Ishikawa (cell line): ENCODE data around the gene MAMDC4.

Experiments
- CEBPB ChIP-seq: IDR thresholded peaks from 2 replicates; pipeline ENCODE4 v1.6.1; 2012
- CREB1 ChIP-seq: IDR thresholded peaks from 2 replicates; pipeline ENCODE4 v1.6.1; 2012; ENCODE audit warnings: low read depth
- EGR1 ChIP-seq: IDR thresholded peaks from 2 replicates; pipeline ENCODE4 v1.6.1; 2012
- EP300 ChIP-seq: IDR thresholded peaks from 2 replicates; pipeline ENCODE4 v1.6.1; 2012; ENCODE audit warnings: borderline replicate concordance
- FOXM1 ChIP-seq: IDR thresholded peaks from 2 replicates; pipeline ENCODE4 v1.6.1; 2012; ENCODE audit warnings: low read depth, borderline replicate concordance
- MAX ChIP-seq: IDR thresholded peaks from 2 replicates; pipeline ENCODE4 v1.6.1; 2012
- NFIC ChIP-seq: IDR thresholded peaks from 2 replicates; pipeline ENCODE4 v1.6.1; 2012
- RAD21 ChIP-seq: IDR thresholded peaks from 2 replicates; pipeline ENCODE4 v1.6.1; 2012; ENCODE audit warnings: low read depth
- TAF1 ChIP-seq: IDR thresholded peaks from 2 replicates; pipeline ENCODE4 v1.6.1; 2012; ENCODE audit warnings: low read depth, mild to moderate bottlenecking
- TCF12 ChIP-seq: IDR thresholded peaks from 2 replicates; pipeline ENCODE4 v1.6.1; 2012; ENCODE audit warnings: low read depth
- YY1 ChIP-seq: IDR thresholded peaks from 2 replicates; pipeline ENCODE4 v1.6.1; 2012; ENCODE audit warnings: low read depth
- ZBTB7A ChIP-seq: IDR thresholded peaks from 2 replicates; pipeline ENCODE4 v1.6.1; 2012; ENCODE audit warnings: low read depth
- TF ChIP-seq, protein P1 (sequence below): IDR thresholded peaks from 2 replicates; pipeline ENCODE4 v1.6.1; 2012
- TF ChIP-seq, protein P2 (sequence below): IDR thresholded peaks from 2 replicates; pipeline ENCODE4 v1.6.1; 2012; ENCODE audit warnings: low read depth, mild to moderate bottlenecking

The MAMDC4 gene

DNA sequence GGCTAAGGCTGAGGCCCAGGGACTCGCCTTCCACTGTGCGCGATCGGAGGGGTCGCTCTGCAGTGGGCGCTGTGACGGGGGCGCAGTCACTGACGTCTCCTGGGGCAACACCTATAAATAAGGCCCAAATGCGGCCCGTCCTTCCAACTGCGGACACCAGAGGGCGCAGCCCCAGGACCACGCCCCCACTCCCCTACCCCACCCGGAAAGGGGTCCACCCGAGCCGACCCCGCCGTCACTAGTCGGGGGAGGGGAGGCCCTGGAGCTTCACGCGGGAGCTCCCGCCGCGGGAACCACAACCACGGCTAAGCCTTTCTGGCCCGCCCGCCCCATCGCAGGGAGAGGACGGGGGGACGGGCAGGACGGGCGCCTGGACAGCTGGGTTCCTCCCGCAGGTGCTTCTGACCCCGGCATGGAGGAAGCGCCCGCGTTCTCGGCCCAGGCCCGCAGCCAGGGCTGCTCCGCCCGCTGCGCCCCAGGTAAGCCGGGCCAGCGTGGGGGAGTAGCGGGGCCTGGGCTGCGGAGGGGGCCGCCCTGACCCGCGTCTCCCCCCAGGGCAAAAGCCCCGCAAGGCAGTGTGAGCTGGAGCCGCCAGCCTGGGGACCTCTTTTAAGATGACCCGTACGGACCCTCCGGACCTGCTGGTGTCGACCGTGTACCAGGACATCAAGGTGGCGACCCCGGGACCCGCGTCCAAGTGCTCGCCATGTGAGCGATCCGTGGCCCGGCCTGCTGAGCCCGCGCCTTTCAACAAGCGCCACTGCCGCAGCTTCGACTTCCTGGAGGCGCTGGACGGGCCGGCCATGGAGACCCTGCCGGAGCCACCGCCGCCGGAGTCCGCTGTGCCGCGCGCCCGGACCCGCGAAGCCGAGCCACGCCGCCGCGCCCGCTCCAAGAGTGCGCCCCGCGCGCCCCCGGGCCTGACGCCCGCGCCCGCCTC lies 8.1 kb upstream of the MAMDC4 start:
- 0 out of 2 replicates have a peak, but pooled peaks have one; percentile 29 for TF ChIP-seq ZBTB7A

DNA sequence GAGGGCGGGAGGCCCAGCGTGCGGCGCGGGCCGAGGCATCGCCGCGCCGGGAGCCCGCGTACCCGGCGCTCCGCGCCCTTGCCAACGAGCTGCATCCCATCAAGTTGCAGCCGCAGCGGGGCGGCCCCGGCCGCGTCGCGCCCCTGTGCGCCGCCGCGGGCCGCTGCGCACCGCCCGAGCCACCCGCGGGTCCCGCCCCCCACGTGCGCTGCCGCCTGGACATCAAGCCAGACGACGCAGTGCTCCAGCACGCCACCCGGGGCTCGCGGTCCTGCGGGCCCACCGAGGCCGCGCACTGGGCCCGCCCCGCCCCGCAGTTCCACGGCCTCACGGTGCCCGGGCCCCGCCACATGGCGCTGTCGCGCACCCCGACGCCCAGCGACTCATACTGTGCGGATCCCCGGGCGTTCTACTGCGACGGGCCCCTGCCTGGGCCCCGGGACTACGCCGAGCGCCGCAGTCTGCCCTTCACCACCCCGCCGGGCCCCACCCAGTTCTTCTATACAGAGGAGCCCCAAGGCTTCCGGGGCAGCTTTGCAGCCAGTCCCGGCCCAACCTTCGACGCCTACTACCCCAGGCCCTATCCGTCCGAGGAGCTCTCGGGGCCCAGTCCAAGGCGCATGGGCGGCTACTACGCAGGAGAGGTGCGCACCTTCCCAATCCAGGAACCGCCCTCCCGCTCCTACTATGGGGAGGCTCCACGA lies 7.2 kb upstream of the MAMDC4 start:
- TF ChIP-seq MAX (no peak), NFIC (no peak), TCF12 (no peak), CEBPB (no peak), FOXM1 (no peak), EP300 (no peak), RAD21 (no peak)
- TF ChIP-seq, protein P1, sequence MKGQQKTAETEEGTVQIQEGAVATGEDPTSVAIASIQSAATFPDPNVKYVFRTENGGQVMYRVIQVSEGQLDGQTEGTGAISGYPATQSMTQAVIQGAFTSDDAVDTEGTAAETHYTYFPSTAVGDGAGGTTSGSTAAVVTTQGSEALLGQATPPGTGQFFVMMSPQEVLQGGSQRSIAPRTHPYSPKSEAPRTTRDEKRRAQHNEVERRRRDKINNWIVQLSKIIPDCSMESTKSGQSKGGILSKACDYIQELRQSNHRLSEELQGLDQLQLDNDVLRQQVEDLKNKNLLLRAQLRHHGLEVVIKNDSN = no peak
- TF ChIP-seq, protein P2, sequence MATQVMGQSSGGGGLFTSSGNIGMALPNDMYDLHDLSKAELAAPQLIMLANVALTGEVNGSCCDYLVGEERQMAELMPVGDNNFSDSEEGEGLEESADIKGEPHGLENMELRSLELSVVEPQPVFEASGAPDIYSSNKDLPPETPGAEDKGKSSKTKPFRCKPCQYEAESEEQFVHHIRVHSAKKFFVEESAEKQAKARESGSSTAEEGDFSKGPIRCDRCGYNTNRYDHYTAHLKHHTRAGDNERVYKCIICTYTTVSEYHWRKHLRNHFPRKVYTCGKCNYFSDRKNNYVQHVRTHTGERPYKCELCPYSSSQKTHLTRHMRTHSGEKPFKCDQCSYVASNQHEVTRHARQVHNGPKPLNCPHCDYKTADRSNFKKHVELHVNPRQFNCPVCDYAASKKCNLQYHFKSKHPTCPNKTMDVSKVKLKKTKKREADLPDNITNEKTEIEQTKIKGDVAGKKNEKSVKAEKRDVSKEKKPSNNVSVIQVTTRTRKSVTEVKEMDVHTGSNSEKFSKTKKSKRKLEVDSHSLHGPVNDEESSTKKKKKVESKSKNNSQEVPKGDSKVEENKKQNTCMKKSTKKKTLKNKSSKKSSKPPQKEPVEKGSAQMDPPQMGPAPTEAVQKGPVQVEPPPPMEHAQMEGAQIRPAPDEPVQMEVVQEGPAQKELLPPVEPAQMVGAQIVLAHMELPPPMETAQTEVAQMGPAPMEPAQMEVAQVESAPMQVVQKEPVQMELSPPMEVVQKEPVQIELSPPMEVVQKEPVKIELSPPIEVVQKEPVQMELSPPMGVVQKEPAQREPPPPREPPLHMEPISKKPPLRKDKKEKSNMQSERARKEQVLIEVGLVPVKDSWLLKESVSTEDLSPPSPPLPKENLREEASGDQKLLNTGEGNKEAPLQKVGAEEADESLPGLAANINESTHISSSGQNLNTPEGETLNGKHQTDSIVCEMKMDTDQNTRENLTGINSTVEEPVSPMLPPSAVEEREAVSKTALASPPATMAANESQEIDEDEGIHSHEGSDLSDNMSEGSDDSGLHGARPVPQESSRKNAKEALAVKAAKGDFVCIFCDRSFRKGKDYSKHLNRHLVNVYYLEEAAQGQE = no peak

DNA sequence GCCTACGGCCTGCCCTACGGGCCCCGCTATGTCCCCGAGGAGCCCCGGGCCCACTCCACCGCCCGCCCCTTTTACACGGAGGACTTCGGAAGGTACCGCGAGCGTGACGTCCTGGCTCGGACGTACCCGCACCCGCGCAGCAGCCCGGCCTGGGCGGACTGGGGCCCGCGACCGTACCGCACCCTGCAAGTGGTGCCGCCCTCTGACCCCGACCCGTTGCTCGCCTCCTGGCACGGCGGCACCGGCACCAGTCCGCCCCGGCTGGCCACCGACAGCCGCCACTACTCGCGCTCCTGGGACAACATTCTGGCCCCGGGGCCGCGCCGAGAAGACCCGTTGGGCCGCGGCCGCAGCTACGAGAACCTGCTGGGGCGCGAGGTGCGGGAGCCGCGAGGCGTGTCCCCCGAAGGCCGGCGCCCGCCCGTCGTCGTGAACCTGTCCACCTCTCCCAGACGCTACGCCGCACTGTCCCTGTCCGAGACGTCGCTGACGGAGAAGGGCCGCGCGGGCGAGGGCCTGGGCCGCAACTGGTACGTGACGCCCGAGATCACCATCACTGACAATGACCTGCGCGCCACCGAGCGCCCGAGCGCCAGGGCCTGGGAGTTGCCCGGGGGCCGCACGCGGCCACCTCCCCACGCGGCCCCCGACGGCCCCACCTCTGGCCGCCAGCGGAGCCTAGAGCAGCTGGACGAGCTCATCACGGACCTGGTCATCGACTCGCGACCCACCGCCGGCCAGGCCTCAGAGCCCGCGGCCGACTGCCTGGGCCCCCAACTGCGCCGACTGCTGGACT lies 6.5 kb upstream of the MAMDC4 start:
- TF ChIP-seq, protein P2 = no peak
- no peak for TF ChIP-seq YY1
- no peak for TF ChIP-seq NFIC
- no peak for TF ChIP-seq CREB1
- TF ChIP-seq FOXM1 = no peak
- no peak for TF ChIP-seq MAX

DNA sequence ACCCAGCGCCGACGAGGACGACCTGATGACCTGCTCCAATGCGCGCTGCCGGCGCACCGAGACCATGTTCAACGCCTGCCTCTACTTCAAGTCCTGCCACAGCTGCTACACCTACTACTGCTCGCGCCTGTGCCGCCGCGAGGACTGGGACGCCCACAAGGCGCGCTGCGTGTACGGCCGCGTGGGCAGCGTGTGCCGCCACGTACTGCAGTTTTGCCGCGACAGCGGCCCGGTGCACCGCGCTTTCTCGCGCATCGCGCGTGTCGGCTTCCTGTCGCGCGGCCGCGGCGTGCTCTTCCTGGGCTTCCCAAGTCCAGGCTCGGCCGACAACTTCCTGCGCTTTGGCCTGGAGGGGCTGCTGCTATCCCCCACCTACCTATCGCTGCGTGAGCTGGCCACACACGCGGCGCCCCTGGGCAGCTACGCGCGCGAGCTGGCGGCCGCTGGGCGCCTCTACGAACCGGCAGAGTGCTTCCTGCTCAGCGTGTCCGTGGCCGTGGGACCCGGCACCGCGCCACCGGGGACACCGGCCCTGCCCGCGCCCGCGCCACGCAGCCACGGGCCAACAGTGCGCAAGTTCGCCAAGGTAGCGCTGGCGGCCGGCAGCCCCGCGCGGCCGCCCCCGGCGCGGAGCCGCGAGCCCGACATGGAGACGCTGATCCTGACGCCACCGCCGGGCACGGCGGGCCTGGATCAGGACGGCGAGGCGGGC lies 5.6 kb upstream of the MAMDC4 start:
- TF ChIP-seq EP300 = no peak
- TF ChIP-seq ZBTB7A = no peak
- no peak for TF ChIP-seq EGR1
- no peak for TF ChIP-seq FOXM1
- TF ChIP-seq, protein P2 = no peak
- no peak for TF ChIP-seq TAF1
- TF ChIP-seq CEBPB = no peak
